Erythroblast (primary cell): ENCODE data around the gene FCF1.

Experiments
- GATA1 ChIP-seq: IDR thresholded peaks from 2 replicates; pipeline ENCODE4 v1.6.1; 2011; ENCODE audit warnings: low read depth, mild to moderate bottlenecking, control low read depth, low read length, moderate library complexity
- POLR2A ChIP-seq: IDR thresholded peaks from 2 replicates; pipeline ENCODE4 v1.6.1; 2011; ENCODE audit warnings: mild to moderate bottlenecking, low read length

GRCh38 chr14:74785056-74785613 lies 72.2 kb downstream of the FCF1 start:
- no peak for TF ChIP-seq POLR2A
- no peak for TF ChIP-seq GATA1
